IMR-90 (cell line): ENCODE data around the gene STARD10. TPM values are rescaled to one million over a fixed set of nuclear protein-coding genes. Genes with fewer than 3 reads are reported as not detected.

Source experiments
- ATAC-seq: fragments of 200-7000 bp; cut with Tn5 transposase; 2 replicates; pipeline ENCODE4 v1.9.1; 2020; ENCODE audit warnings: low read depth, mild to moderate bottlenecking, moderate library complexity
- BruUV-seq: library from RNA; stranded (reverse); fragments of 400-500 nt; replicated peaks from 2 replicates; lab custom pipeline; 2021; lab: Mats Ljungman, UMichigan
- CTCF ChIA-PET: fragments of 300-600 bp; formaldehyde crosslinking; extraction: SDS; loops from one replicate; lab custom pipeline; 2021; ENCODE audit warnings: antibody characterized with exemption; lab: Yijun Ruan, JAX
- POLR2A ChIA-PET: fragments of 300-600 bp; sonication (Branson Sonifier 250); formaldehyde crosslinking; loops from one replicate; lab custom pipeline; 2022; ENCODE audit warnings: antibody characterized with exemption; ENCODE audit not compliant: unreplicated experiment; lab: Charles Lee
- DNase-seq: peaks from one replicate; pipeline ENCODE4 v3.0.0; 2013
- H2AFZ ChIP-seq: replicated peaks from 2 replicates; pipeline ENCODE3; 2013; ENCODE audit warnings: low read length, mild to moderate bottlenecking; ENCODE audit not compliant: poor library complexity
- H2AK5ac ChIP-seq: 2 replicates; pipeline ENCODE4 v1.6.1; 2013; ENCODE audit warnings: low read depth, low read length, inconsistent platforms
- H2AK9ac ChIP-seq: replicated peaks from 2 replicates; pipeline ENCODE3; 2013; ENCODE audit warnings: mild to moderate bottlenecking, low read depth, low read length, moderate library complexity; ENCODE audit not compliant: poor library complexity
- H2BK120ac ChIP-seq: 2 replicates; pipeline ENCODE4 v1.6.1; 2013; ENCODE audit warnings: low read depth, low read length, inconsistent platforms
- H2BK15ac ChIP-seq: 3 replicates; pipeline ENCODE4 v1.6.1; 2013; ENCODE audit warnings: low read depth, low read length, inconsistent platforms
- H2BK20ac ChIP-seq: 2 replicates; pipeline ENCODE4 v1.6.1; 2013; ENCODE audit warnings: low read depth, mild to moderate bottlenecking, inconsistent platforms, low read length, moderate library complexity
- H2BK5ac ChIP-seq: 2 replicates; pipeline ENCODE4 v1.6.1; 2013; ENCODE audit warnings: mild to moderate bottlenecking, low read depth, low read length, inconsistent platforms; ENCODE audit not compliant: poor library complexity, severe bottlenecking
- H3K14ac ChIP-seq: replicated peaks from 2 replicates; pipeline ENCODE4 v1.6.1; 2013; ENCODE audit warnings: low read depth, low read length, inconsistent platforms
- H3K18ac ChIP-seq: 2 replicates; pipeline ENCODE4 v1.6.1; 2013; ENCODE audit warnings: low read depth, low read length, control low read depth
- H3K23ac ChIP-seq: 2 replicates; pipeline ENCODE4 v1.6.1; 2013; ENCODE audit warnings: low read depth, low read length, inconsistent platforms
- H3K27ac ChIP-seq: 2 replicates; pipeline ENCODE4 v1.5.1; 2013; ENCODE audit warnings: mild to moderate bottlenecking, control low read depth, low read length; ENCODE audit not compliant: insufficient read depth
- H3K27me3 ChIP-seq: 2 replicates; pipeline ENCODE4 v1.6.1; 2013; ENCODE audit warnings: low read length; ENCODE audit not compliant: control insufficient read depth, insufficient read depth
- H3K36me3 ChIP-seq: 2 replicates; pipeline ENCODE4 v1.6.1; 2013; ENCODE audit warnings: low read length, mixed read lengths; ENCODE audit not compliant: control insufficient read depth, insufficient read depth
- H3K4ac ChIP-seq: 2 replicates; pipeline ENCODE4 v1.6.1; 2013; ENCODE audit warnings: low read depth, low read length, inconsistent platforms
- H3K4me1 ChIP-seq: 2 replicates; pipeline ENCODE4 v1.6.1; 2013; ENCODE audit warnings: low read length, mixed read lengths; ENCODE audit not compliant: control insufficient read depth, insufficient read depth
- H3K4me2 ChIP-seq: 2 replicates; pipeline ENCODE4 v1.6.1; 2013; ENCODE audit warnings: low read depth, mild to moderate bottlenecking, control low read depth, low read length, moderate library complexity
- H3K4me3 ChIP-seq: 2 replicates; pipeline ENCODE4 v1.5.1; 2013; ENCODE audit warnings: low read depth, mild to moderate bottlenecking, control low read depth, low read length, moderate library complexity; ENCODE audit not compliant: insufficient read depth
- H3K56ac ChIP-seq: 2 replicates; pipeline ENCODE4 v1.6.1; 2013; ENCODE audit warnings: low read length, inconsistent platforms; ENCODE audit not compliant: insufficient read depth; ENCODE audit errors: extremely low read depth
- H3K79me1 ChIP-seq, 2 experiments: 2 replicates each; pipeline ENCODE4 v1.6.1; 2013; ENCODE audit warnings: low read length in 2 of 2, inconsistent platforms in 1 of 2, low read depth in 1 of 2
- H3K9ac ChIP-seq: 2 replicates; pipeline ENCODE4 v1.6.1; 2013; ENCODE audit warnings: low read depth, low read length, control low read depth
- H3K9me1 ChIP-seq: 2 replicates; pipeline ENCODE4 v1.6.1; 2013; ENCODE audit warnings: low read length, inconsistent platforms; ENCODE audit not compliant: insufficient read depth
- H3K9me3 ChIP-seq: 2 replicates; pipeline ENCODE4 v1.6.1; 2013; ENCODE audit warnings: low read length; ENCODE audit not compliant: control insufficient read depth, insufficient read depth
- H4K20me1 ChIP-seq: 2 replicates; pipeline ENCODE4 v1.6.1; 2013; ENCODE audit warnings: low read length, inconsistent platforms; ENCODE audit not compliant: insufficient read depth
- H4K5ac ChIP-seq: 2 replicates; pipeline ENCODE4 v1.6.1; 2013; ENCODE audit warnings: mild to moderate bottlenecking, low read depth, low read length, control low read depth
- H4K8ac ChIP-seq, 2 experiments: 2 replicates each; pipeline ENCODE4 v1.6.1; 2013; ENCODE audit warnings: low read depth in 2 of 2, low read length in 2 of 2, control low read depth in 1 of 2, inconsistent platforms in 1 of 2
- H4K91ac ChIP-seq: 2 replicates; pipeline ENCODE4 v1.6.1; 2013; ENCODE audit warnings: low read depth, low read length, inconsistent platforms; ENCODE audit not compliant: insufficient read depth
- BHLHE40 ChIP-seq: fragments of 150-350 bp; IDR thresholded peaks from 2 replicates; pipeline ENCODE4 v1.6.1; 2016; ENCODE audit warnings: mild to moderate bottlenecking, low read depth, low read length
- CEBPB ChIP-seq: IDR thresholded peaks from 2 replicates; pipeline ENCODE4 v1.6.1; 2012; ENCODE audit warnings: low read depth, low read length, improper control_type of control experiment
- CHD1 ChIP-seq: IDR thresholded peaks from 2 replicates; pipeline ENCODE4 v1.6.1; 2012; ENCODE audit warnings: low read depth, low read length, improper control_type of control experiment
- ELK1 ChIP-seq: fragments of 150-350 bp; IDR thresholded peaks from 2 replicates; pipeline ENCODE4 v1.6.1; 2016; ENCODE audit warnings: low read depth, mild to moderate bottlenecking, low read length, moderate library complexity, borderline replicate concordance
- POLR2A ChIP-seq: IDR thresholded peaks from 2 replicates; pipeline ENCODE4 v1.6.1; 2012; ENCODE audit warnings: mild to moderate bottlenecking, low read depth, low read length
- RAD21 ChIP-seq: IDR thresholded peaks from 2 replicates; pipeline ENCODE4 v1.6.1; 2012; ENCODE audit warnings: low read length, improper control_type of control experiment
- RCOR1 ChIP-seq: IDR thresholded peaks from 2 replicates; pipeline ENCODE4 v1.6.1; 2012; ENCODE audit warnings: mild to moderate bottlenecking, low read length, improper control_type of control experiment; ENCODE audit not compliant: insufficient replicate concordance
- SMC3 ChIP-seq: fragments of 150-350 bp; IDR thresholded peaks from 2 replicates; pipeline ENCODE4 v1.6.1; 2016; ENCODE audit warnings: low read depth, mild to moderate bottlenecking, antibody characterized with exemption, low read length, moderate library complexity
- USF2 ChIP-seq: fragments of 150-350 bp; IDR thresholded peaks from 2 replicates; pipeline ENCODE4 v1.6.1; 2017; ENCODE audit warnings: mild to moderate bottlenecking, antibody characterized with exemption, low read length, low read depth
- WGBS, 2 experiments: methylation state at CpG; one replicate each; pipeline versions ENCODE4 v1.1.5 to v1.1.7; 2013; ENCODE audit warnings: missing lambda C conversion rate in 2 of 2; ENCODE audit not compliant: insufficient read length in 1 of 2; ENCODE audit errors: extremely low coverage in 2 of 2; 5-methylcytosine and 5-hydroxymethylcytosine counted together
- dilution Hi-C: fragments of 300-500 bp; cut with HindIII; formaldehyde crosslinking; loops from one replicate; pipeline ENCODE4 v1.14.3; 2018; ENCODE audit warnings: low sequenced_read_pairs; ENCODE audit not compliant: unreplicated experiment
- in situ Hi-C: fragments of 300-500 bp; cut with MboI; formaldehyde crosslinking; loops from 3 replicates; pipeline ENCODE4 v1.14.3; 2019; ENCODE audit warnings: low sequenced_read_pairs, inconsistent platforms, mixed read lengths
- intact Hi-C: fragments of 100-400 bp; cut with micrococcal nuclease; formaldehyde crosslinking; loops from 2 replicates; pipeline ENCODE4 v1.10.0; 2022
- polyA plus RNA-seq, 3 experiments: library from polyadenylated mRNA; depleted of rRNA; stranded (reverse); fragments of >200 nt; gene quantifications; 2 replicates each; pipeline ENCODE4 v1.2.3, GENCODE V29; 2012; ENCODE audit warnings: low replicate concordance in 1 of 3
- total RNA-seq: library from RNA; depleted of rRNA; stranded (reverse); fragments of >200 nt; gene quantifications from 2 replicates; pipeline ENCODE4 v1.2.3, GENCODE V29; 2012

The STARD10 gene
- total and polyA plus RNA-seq, 2 of the 4 experiments (the other 2 are of a cell fraction), result 23.8 to 37.4 TPM

GRCh38 chr11:72750556-72751115 lies 43.2 kb downstream of the STARD10 start:
- CTCF ChIA-PET, result no interaction called here
- no peak overlapping the region for H2BK20ac ChIP-seq
- H4K20me1 ChIP-seq, result peaks cover 19% of the 10 kb centered on the region
- DNase-seq (no peak), ATAC-seq (no peak)
- in situ Hi-C loops, result no loop called here
- TF ChIP-seq POLR2A, result no peak
- TF ChIP-seq USF2, result no peak
- TF ChIP-seq RAD21, result no peak
- TF ChIP-seq BHLHE40, result no peak
- no peak for TF ChIP-seq RCOR1
- TF ChIP-seq SMC3, result no peak
- no peak for TF ChIP-seq ELK1
- TF ChIP-seq CEBPB, result no peak
- TF ChIP-seq CHD1, result no peak
- H3K9ac ChIP-seq, result no peak overlapping the region
- H3K4me3 ChIP-seq, result no peak overlapping the region
- H3K9me3 ChIP-seq, result no peaks in the 10 kb centered on the region
- H3K27me3 ChIP-seq, result no peaks in the 10 kb centered on the region
- no CpG with 5 or more reads among the region's 2 CpGs for WGBS, 2 experiments
- no peak overlapping the region; the same call in 1 of the 2 replicates for H3K4me2 ChIP-seq
- H3K18ac ChIP-seq, result no peak overlapping the region
- H2BK120ac ChIP-seq, result no peak overlapping the region
- no peak overlapping the region for H2AFZ ChIP-seq
- POLR2A ChIA-PET, result no interaction called here
- H3K56ac ChIP-seq, result no peak overlapping the region
- no peak overlapping the region for H3K27ac ChIP-seq
- peak overlapping the region; percentile 77; the same call in 1 of the 2 replicates for H3K14ac ChIP-seq
- intact Hi-C loops, result loop anchor here (5.0 kb wide), 1 partner anchor 62 kb away; the partner anchor contains the start of gene ATG16L2
- peaks cover 24 to 54% of the 10 kb centered on the region in 2 experiments for H3K79me1 ChIP-seq
- H2BK5ac ChIP-seq, result no peak overlapping the region
- H3K4ac ChIP-seq, result no peak overlapping the region
- H3K9me1 ChIP-seq, result peaks cover 9% of the 10 kb centered on the region; the same call in 1 of the 2 replicates
- dilution Hi-C loops, result no loop called here
- BruUV-seq, result no TSS peak
- no peak overlapping the region; the same call in 1 of the 2 replicates for H3K23ac ChIP-seq
- H2BK15ac ChIP-seq, result no peak overlapping the region
- H4K5ac ChIP-seq, result no peak overlapping the region
- H3K36me3 ChIP-seq, result 0 out of 2 replicates have a peak, but pooled peaks cover 1% of the 10 kb centered on the region
- peak overlapping the region; percentile 66; the same call in 1 of the 2 replicates for H2AK5ac ChIP-seq
- H4K8ac ChIP-seq, result no peak overlapping the region
- H3K4me1 ChIP-seq, result peaks cover 7% of the 10 kb centered on the region
- no peak overlapping the region for H2AK9ac ChIP-seq
- no peak overlapping the region for H4K91ac ChIP-seq
